HG03135 (cell line): ENCODE data around the gene PTPN13.

Experiments used
- ATAC-seq: cut with Tn5 transposase; IDR thresholded peaks from one replicate; pipeline ENCODE4 v1.9.1; 2021; ENCODE audit warnings: mild to moderate bottlenecking, moderate library complexity; ENCODE audit not compliant: unreplicated experiment

The PTPN13 gene

GRCh38 chr4:86848732-86849619, 254.9 kb downstream of the PTPN13 start, which contains the start of gene SLC10A6:
TSS of gene SLC10A6 (minus strand) at chr4:86849384. CDS start at chr4:86849115, 269 bp downstream.
- no peak for ATAC-seq

- no peak for ATAC-seq
These were observed 259.1 kb downstream of the PTPN13 start for GRCh38 chr4:86853209-86853608.

DNA sequence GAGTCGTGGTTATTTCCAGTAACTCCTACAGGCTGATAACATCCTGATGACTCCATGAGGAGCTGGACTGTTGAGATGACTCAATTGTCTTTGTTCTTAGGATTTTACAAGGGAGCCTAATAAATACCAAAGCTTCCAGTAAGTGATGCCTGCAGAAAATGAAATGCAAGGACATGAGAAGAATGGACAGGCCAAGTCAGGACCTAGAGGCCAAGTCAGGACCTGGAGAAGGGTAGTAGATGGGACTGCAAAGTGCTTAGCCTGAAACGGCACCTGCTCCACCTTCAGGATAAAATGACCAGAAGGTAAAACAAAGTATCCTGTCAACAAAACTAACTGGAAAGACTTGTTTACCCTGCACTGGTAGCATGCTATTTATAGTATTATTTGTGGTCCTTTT, 261.5 kb downstream of the PTPN13 start:
- no peak for ATAC-seq

DNA sequence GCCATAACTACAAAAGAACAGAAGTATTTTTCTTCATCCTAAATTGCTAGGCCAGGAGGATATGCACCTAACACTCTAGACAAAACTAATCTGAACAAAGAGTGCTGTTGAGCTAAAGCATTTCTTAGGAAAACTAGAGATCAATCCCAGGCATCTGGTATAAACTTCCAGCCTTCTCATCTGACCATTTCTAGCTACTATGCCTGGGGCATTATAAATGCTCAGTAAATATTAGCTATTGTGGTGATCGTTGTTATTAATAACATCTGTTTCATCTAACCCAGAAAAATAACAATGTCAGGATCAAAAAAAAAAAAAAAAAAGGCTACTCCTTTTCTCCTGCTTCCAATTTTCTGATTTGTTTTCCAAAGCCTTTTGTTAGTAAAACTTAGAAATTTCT, 262.8 kb downstream of the PTPN13 start:
- ATAC-seq: no peak

DNA sequence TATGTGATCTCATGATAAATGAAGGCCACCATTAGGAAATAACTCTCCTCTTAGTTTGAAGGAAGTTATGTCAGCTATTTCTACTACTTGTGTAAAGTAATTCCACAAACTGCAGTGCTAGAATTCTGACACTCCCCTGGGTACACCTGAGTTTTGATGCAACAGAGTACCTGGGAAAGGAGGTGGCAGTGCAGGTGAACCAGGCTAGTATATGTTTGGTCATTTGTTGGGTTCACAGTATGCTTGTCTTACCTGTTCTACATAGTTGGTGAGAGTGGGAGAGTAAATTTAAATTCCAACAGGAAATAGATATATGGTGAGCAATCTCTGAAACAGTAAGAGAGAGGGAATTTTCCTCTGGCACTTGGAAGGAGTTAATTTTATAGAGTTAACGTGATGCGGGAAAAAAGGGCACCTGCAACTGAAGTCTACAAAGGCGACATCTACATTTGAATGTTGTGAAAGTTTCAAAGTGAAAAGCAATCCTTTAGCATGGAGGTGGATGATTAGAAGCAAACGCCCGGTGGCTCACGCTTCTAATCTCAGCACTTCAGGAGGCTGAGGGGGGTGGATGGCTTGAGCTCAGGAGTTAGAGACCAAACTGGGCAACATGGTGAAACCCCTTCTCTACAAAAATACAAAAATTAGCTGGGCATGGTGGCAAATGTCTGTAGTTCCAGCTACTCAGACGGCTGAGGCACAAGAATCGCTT, 263.4 kb downstream of the PTPN13 start:
- ATAC-seq: no peak
